T-helper 1 cell treated with Interleukin-12 subunit alpha and Interleukin-12 subunit beta and Interleukin-4 antibody, amounts not matched to agents 30 μg/mL and 1 μg/mL, for 36 hours (primary cell): ENCODE measurements around the gene CLRN2.

ENCODE experiments used
- H3K27ac Mint-ChIP-seq: one replicate; pipeline ENCODE4 v1.8.0; 2021; ENCODE audit warnings: mild to moderate bottlenecking, mixed read lengths
- H3K27me3 Mint-ChIP-seq: one replicate; pipeline ENCODE4 v1.8.0; 2021; ENCODE audit warnings: low read depth, mixed read lengths
- H3K36me3 Mint-ChIP-seq: one replicate; pipeline ENCODE4 v1.8.0; 2021; ENCODE audit warnings: low read depth, mixed read lengths
- H3K4me1 Mint-ChIP-seq: one replicate; pipeline ENCODE4 v1.8.0; 2021; ENCODE audit warnings: low read depth, mixed read lengths
- H3K4me3 Mint-ChIP-seq: one replicate; pipeline ENCODE4 v1.8.0; 2021; ENCODE audit warnings: mild to moderate bottlenecking, moderate library complexity, mixed read lengths
- H3K9me3 Mint-ChIP-seq: one replicate; pipeline ENCODE4 v1.8.0; 2021; ENCODE audit warnings: mixed read lengths

The CLRN2 gene

GRCh38 chr4:17546222-17546621, 31.3 kb downstream of the CLRN2 start:
- Mint-ChIP-seq H3K27ac (no peak overlapping the region), H3K36me3 (no peaks in the 10 kb centered on the region), H3K4me1 (no peaks in the 10 kb centered on the region), H3K9me3 (no peaks in the 10 kb centered on the region), H3K4me3 (no peak overlapping the region), H3K27me3 (peaks cover 12% of the 10 kb centered on the region)

- H3K27ac Mint-ChIP-seq = no peak overlapping the region
- no peaks in the 10 kb centered on the region for H3K9me3 Mint-ChIP-seq
- H3K27me3 Mint-ChIP-seq = peaks cover 12% of the 10 kb centered on the region
- no peaks in the 10 kb centered on the region for H3K4me1 Mint-ChIP-seq
- H3K36me3 Mint-ChIP-seq = no peaks in the 10 kb centered on the region
- H3K4me3 Mint-ChIP-seq = no peak overlapping the region
Measured at GRCh38 chr4:17546678-17547077, 31.7 kb downstream of the CLRN2 start.

GRCh38 chr4:17550549-17550948, 35.6 kb downstream of the CLRN2 start:
- Mint-ChIP-seq H3K9me3 (no peaks in the 10 kb centered on the region), H3K27me3 (peaks cover 9% of the 10 kb centered on the region), H3K4me3 (no peak overlapping the region), H3K4me1 (peaks cover 8% of the 10 kb centered on the region), H3K36me3 (no peaks in the 10 kb centered on the region), H3K27ac (no peak overlapping the region)

GRCh38 chr4:17552427-17552826, 37.5 kb downstream of the CLRN2 start:
- Mint-ChIP-seq H3K4me1 (peaks cover 8% of the 10 kb centered on the region), H3K4me3 (no peak overlapping the region), H3K9me3 (no peaks in the 10 kb centered on the region), H3K27ac (no peak overlapping the region), H3K36me3 (no peaks in the 10 kb centered on the region), H3K27me3 (peaks cover 12% of the 10 kb centered on the region)

GRCh38 chr4:17554568-17554967, 39.6 kb downstream of the CLRN2 start:
- Mint-ChIP-seq H3K4me3 (no peak overlapping the region), H3K27ac (no peak overlapping the region), H3K4me1 (peaks cover 8% of the 10 kb centered on the region), H3K36me3 (no peaks in the 10 kb centered on the region), H3K27me3 (peaks cover 12% of the 10 kb centered on the region), H3K9me3 (no peaks in the 10 kb centered on the region)

GRCh38 chr4:17556498-17556897, 41.5 kb downstream of the CLRN2 start:
- no peak overlapping the region for H3K27ac Mint-ChIP-seq
- peaks cover 12% of the 10 kb centered on the region for H3K27me3 Mint-ChIP-seq
- H3K4me3 Mint-ChIP-seq = no peak overlapping the region
- H3K36me3 Mint-ChIP-seq = no peaks in the 10 kb centered on the region
- H3K4me1 Mint-ChIP-seq = peaks cover 8% of the 10 kb centered on the region
- no peaks in the 10 kb centered on the region for H3K9me3 Mint-ChIP-seq

- peaks cover 12% of the 10 kb centered on the region for H3K27me3 Mint-ChIP-seq
- peaks cover 8% of the 10 kb centered on the region for H3K4me1 Mint-ChIP-seq
- H3K4me3 Mint-ChIP-seq = no peak overlapping the region
- no peaks in the 10 kb centered on the region for H3K36me3 Mint-ChIP-seq
- no peak overlapping the region for H3K27ac Mint-ChIP-seq
- H3K9me3 Mint-ChIP-seq = no peaks in the 10 kb centered on the region
Measured at GRCh38 chr4:17557880-17558279, 42.9 kb downstream of the CLRN2 start.

- H3K9me3 Mint-ChIP-seq = no peaks in the 10 kb centered on the region
- peaks cover 8% of the 10 kb centered on the region for H3K4me1 Mint-ChIP-seq
- H3K4me3 Mint-ChIP-seq = no peak overlapping the region
- H3K36me3 Mint-ChIP-seq = no peaks in the 10 kb centered on the region
- H3K27ac Mint-ChIP-seq = no peak overlapping the region
- H3K27me3 Mint-ChIP-seq = peaks cover 12% of the 10 kb centered on the region
Measured at GRCh38 chr4:17558941-17559708, 44.2 kb downstream of the CLRN2 start.

GRCh38 chr4:17559709-17560048, 44.7 kb downstream of the CLRN2 start:
- H3K9me3 Mint-ChIP-seq = no peaks in the 10 kb centered on the region
- H3K27ac Mint-ChIP-seq = no peak overlapping the region
- H3K4me3 Mint-ChIP-seq = no peak overlapping the region
- peaks cover 6% of the 10 kb centered on the region for H3K4me1 Mint-ChIP-seq
- peaks cover 12% of the 10 kb centered on the region for H3K27me3 Mint-ChIP-seq
- no peaks in the 10 kb centered on the region for H3K36me3 Mint-ChIP-seq

GRCh38 chr4:17560065-17560673, 45.2 kb downstream of the CLRN2 start:
- no peaks in the 10 kb centered on the region for H3K36me3 Mint-ChIP-seq
- peaks cover 1% of the 10 kb centered on the region for H3K4me1 Mint-ChIP-seq
- H3K27me3 Mint-ChIP-seq = peaks cover 9% of the 10 kb centered on the region
- H3K4me3 Mint-ChIP-seq = no peak overlapping the region
- no peak overlapping the region for H3K27ac Mint-ChIP-seq
- no peaks in the 10 kb centered on the region for H3K9me3 Mint-ChIP-seq

- Mint-ChIP-seq H3K27ac (no peak overlapping the region), H3K27me3 (peaks cover 5% of the 10 kb centered on the region), H3K4me3 (no peak overlapping the region), H3K36me3 (no peaks in the 10 kb centered on the region), H3K9me3 (no peaks in the 10 kb centered on the region), H3K4me1 (no peaks in the 10 kb centered on the region)
Measured at GRCh38 chr4:17561195-17561909, 46.4 kb downstream of the CLRN2 start.

- Mint-ChIP-seq H3K4me1 (no peaks in the 10 kb centered on the region), H3K36me3 (no peaks in the 10 kb centered on the region), H3K27ac (no peak overlapping the region), H3K27me3 (peaks cover 5% of the 10 kb centered on the region), H3K4me3 (no peak overlapping the region), H3K9me3 (no peaks in the 10 kb centered on the region)
Measured at GRCh38 chr4:17562157-17562556, 47.2 kb downstream of the CLRN2 start.

GRCh38 chr4:17565846-17566245, 50.9 kb downstream of the CLRN2 start:
- Mint-ChIP-seq H3K4me3 (no peak overlapping the region), H3K27me3 (peaks cover 5% of the 10 kb centered on the region), H3K4me1 (no peaks in the 10 kb centered on the region), H3K9me3 (no peaks in the 10 kb centered on the region), H3K36me3 (no peaks in the 10 kb centered on the region), H3K27ac (no peak overlapping the region)

- H3K27ac Mint-ChIP-seq = no peak overlapping the region
- no peaks in the 10 kb centered on the region for H3K36me3 Mint-ChIP-seq
- H3K4me3 Mint-ChIP-seq = no peak overlapping the region
- H3K4me1 Mint-ChIP-seq = no peaks in the 10 kb centered on the region
- H3K27me3 Mint-ChIP-seq = peaks cover 5% of the 10 kb centered on the region
- H3K9me3 Mint-ChIP-seq = no peaks in the 10 kb centered on the region
Measured at GRCh38 chr4:17567271-17567670, 52.3 kb downstream of the CLRN2 start.

GRCh38 chr4:17574206-17574605, 59.2 kb downstream of the CLRN2 start:
- Mint-ChIP-seq H3K4me1 (peaks cover 22% of the 10 kb centered on the region), H3K4me3 (no peak overlapping the region), H3K36me3 (peaks cover 5% of the 10 kb centered on the region), H3K9me3 (no peaks in the 10 kb centered on the region), H3K27ac (no peak overlapping the region), H3K27me3 (no peaks in the 10 kb centered on the region)
